ENCODE results near the gene GPR50. TPM values are rescaled to one million over a fixed set of nuclear protein-coding genes. Genes with fewer than 3 reads are reported as not detected.

The GPR50 gene
- total and polyA plus RNA-seq, 10 of the 15 experiments (the other 5 are each of a cell fraction or from before 2014, with no cell fraction given) = 0.03 to 0.08 (median 0.04) TPM; not detected in 7

DNA sequence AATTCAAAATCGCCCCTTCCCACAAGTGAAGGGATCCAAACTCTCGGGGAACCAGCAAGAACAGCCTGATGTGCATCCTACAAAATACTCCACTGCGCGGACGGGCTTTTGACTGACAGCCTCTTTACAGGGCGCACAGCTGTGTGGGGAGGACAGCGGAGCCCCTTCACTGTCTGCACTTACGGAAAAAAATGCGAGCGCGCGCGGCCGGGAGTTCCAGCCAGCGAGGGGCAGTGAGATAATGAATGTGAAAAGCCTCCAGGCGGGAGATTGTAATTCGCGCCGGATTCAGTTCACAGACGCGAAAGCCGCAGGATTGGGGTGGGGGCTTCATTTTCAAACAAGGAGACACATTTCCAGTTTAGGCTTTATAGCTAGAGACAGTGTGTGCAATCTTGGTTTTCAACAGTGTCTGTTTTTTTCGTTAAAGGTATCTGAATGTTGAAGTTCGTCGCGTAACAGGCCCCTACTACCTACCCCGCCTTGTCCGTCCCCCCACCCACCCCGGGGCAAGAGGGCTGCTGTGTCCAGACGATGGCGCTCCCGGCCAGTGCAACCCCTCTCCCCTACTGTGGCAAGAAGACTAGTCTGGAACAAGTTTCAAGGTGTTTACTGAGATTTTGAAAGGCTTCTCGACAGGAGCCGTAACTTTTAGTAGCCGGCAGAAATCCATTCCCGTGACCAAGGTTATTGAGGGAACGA, 1.7 kb upstream of the GPR50 start:
- Histone ChIP-seq H3K27me3 (replicated peaks in 1 of 2; ENCODE audit: control insufficient read depth in 2 of 2, insufficient read depth in 2 of 2, low read length in 1 of 2) (no peaks in the 10 kb centered on the region; a peak in 2 of 4 replicates), H3K9me3 (replicated peaks; ENCODE audit: control insufficient read depth, insufficient read depth, low read length) (no peaks in the 10 kb centered on the region; the same call in 2 of the 3 replicates), H3K9ac (ENCODE audit: control insufficient read depth, insufficient read depth, low read length) (no peak overlapping the region), H3K27ac (ENCODE audit: control insufficient read depth, insufficient read depth) (no peak overlapping the region), H4K20me1 (ENCODE audit: control insufficient read depth, insufficient read depth) (no peaks in the 10 kb centered on the region), H3K36me3 (ENCODE audit: control insufficient read depth in 2 of 2, insufficient read depth in 2 of 2, low read length in 1 of 2) (no peaks in the 10 kb centered on the region), H2AFZ (ENCODE audit: control insufficient read depth, low read depth, low read length) (no peak overlapping the region), H3K79me2 (ENCODE audit: control insufficient read depth, insufficient read depth, low read length) (no peaks in the 10 kb centered on the region), H3K4me2 (ENCODE audit: control insufficient read depth, insufficient read depth) (no peak overlapping the region), H3K4me1 (ENCODE audit: control insufficient read depth, insufficient read depth, low read length) (no peaks in the 10 kb centered on the region), H3K4me3 (no peak overlapping the region)
- BruUV-seq (replicated peaks) = no TSS peak
- ChIA-PET POLR2A (no interaction called here), RAD21 (ENCODE audit: unreplicated experiment) (no interaction called here), SMC1A (ENCODE audit: uncharacterized antibody, unreplicated experiment) (no interaction called here), CTCF (interaction anchor here (1.4 kb wide), 1 partner anchor 13 kb away, joined by 3 read pairs; no protein-coding TSS in a partner anchor)
- no peak for ATAC-seq
- DNase-seq (ENCODE audit: low read depth, low spot score) = no peak
- in situ Hi-C loops (cut with MboI) = no loop called here
- 51% methylated on average over 34 of the region's 37 CpGs for WGBS (ENCODE audit: insufficient coverage, insufficient replicate concordance, low lambda C conversion rate, missing lambda C conversion rate)
- TF ChIP-seq MEF2B (IDR thresholded peaks at IDR 0.05; ENCODE audit: partially characterized antibody, poor library complexity, severe bottlenecking) = no peak
- TF ChIP-seq EP300 (IDR thresholded peaks at IDR 0.05; ENCODE audit: borderline replicate concordance in 1 of 2, control insufficient read depth in 1 of 2, low read depth in 2 of 2, low read length in 2 of 2) = no peak
- no peak for TF ChIP-seq CBX3 (IDR thresholded peaks at IDR 0.05; ENCODE audit: borderline replicate concordance, low read depth)
- no peak for TF ChIP-seq ZNF622 (IDR thresholded peaks at IDR 0.05)
- no peak for TF ChIP-seq SIN3A (IDR thresholded peaks at IDR 0.05; ENCODE audit: low read depth, low read length)
- TF ChIP-seq FOXK2 (IDR thresholded peaks at IDR 0.05) = no peak
- TF ChIP-seq NFYA (IDR thresholded peaks at IDR 0.05; ENCODE audit: borderline replicate concordance, low read depth, low read length) = no peak
- intact Hi-C loops (cut with micrococcal nuclease; ENCODE audit: unreplicated experiment) = no loop called here
- no peak for FAIRE-seq
